Measurements from ENCODE around the gene C4A. TPM values are rescaled to one million over a fixed set of nuclear protein-coding genes. Genes with fewer than 3 reads are reported as not detected.
"Not testable (repeated sequence)": the region's sequence is repeated elsewhere in the genome, so short reads cannot be mapped to it uniquely, and the experiment has no call there.

Gene C4A
- polyA plus RNA-seq, 1 donor (not counting 4 experiments of a cell fraction or from before 2014, with no cell fraction given): 1.2 TPM

DNA sequence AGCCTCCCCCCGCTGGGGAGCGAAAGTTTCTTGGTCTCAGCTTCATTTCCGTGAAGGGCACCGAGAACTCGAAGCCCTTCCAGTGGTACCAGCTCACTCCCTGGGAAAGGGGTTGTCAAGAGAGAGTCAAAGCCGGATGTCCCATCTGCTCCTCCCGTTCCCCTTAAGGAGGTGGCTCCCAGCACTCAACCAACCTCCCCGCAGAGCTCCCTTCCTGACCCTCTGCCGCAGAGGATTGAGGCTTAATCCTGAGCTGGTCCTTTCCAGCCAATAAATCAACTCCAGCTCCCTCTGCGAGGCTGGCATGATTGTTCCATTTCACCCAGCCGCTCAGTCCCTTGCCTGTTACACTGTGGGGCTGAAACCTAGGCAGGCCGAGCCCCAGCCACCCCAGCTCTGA is 26.8 kb downstream of the C4A start:
- H3K79me2 ChIP-seq (ENCODE audit: control insufficient read depth, insufficient read depth, low read length); H3K9me1 ChIP-seq (ENCODE audit: control insufficient read depth, extremely low read depth, insufficient read depth, low read length); H3K4me3 ChIP-seq (ENCODE audit: control insufficient read depth in 2 of 3, extremely low read depth in 1 of 3, insufficient read depth in 2 of 3, low read depth in 1 of 3, low read length in 3 of 3); H3K9ac ChIP-seq (ENCODE audit: control insufficient read depth, extremely low read depth, insufficient read depth, low read length); H3K9me3 ChIP-seq (ENCODE audit: control insufficient read depth, low read depth, low read length); H4K20me1 ChIP-seq (ENCODE audit: control insufficient read depth, extremely low read depth, insufficient read depth, low read length); DNase-seq (ENCODE audit: low read depth, low spot score); H3K36me3 ChIP-seq (ENCODE audit: control insufficient read depth in 2 of 2, extremely low read depth in 1 of 2, insufficient read depth in 2 of 2, low read length in 2 of 2); H2AFZ ChIP-seq (ENCODE audit: control insufficient read depth, low read length); H3K4me1 ChIP-seq (ENCODE audit: control insufficient read depth, extremely low read depth, insufficient read depth, low read length); H3K27ac ChIP-seq (ENCODE audit: control insufficient read depth, insufficient read depth, low read length); H3K27me3 ChIP-seq (ENCODE audit: control insufficient read depth, extremely low read depth, insufficient read depth, low read length); H3K4me2 ChIP-seq (ENCODE audit: control insufficient read depth, extremely low read depth, insufficient read depth, low read depth, low read length); FAIRE-seq; dilution Hi-C loops (cut with MboI; ENCODE audit: extremely low pct_ligation_motif_present, low sequenced_read_pairs): not testable (repeated sequence)

DNA sequence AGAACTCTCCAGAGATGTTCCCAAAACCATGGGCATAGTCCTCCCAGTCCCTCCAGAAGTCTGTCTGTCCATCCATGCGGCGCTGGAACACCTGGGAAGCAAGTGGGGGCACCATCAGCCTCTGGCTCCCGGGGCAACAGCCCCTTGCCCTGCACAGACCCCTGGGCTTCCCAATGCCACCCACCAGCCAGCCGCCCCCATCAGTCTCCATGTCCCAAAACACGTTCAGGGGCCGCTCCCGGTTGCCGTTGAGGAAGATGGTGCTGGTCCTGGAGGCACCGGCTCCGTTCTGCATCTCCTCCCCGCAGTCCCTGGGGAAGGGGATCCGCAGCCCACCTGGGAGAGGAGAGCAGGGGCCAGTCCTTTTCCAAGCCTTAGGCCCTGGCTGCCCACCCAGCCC is 27.7 kb downstream of the C4A start:
- DNase-seq (ENCODE audit: low read depth, low spot score); H4K20me1 ChIP-seq (ENCODE audit: control insufficient read depth, extremely low read depth, insufficient read depth, low read length); H3K27ac ChIP-seq (ENCODE audit: control insufficient read depth, insufficient read depth, low read length); H3K4me2 ChIP-seq (ENCODE audit: control insufficient read depth, extremely low read depth, insufficient read depth, low read depth, low read length); H3K4me1 ChIP-seq (ENCODE audit: control insufficient read depth, extremely low read depth, insufficient read depth, low read length); H3K36me3 ChIP-seq (ENCODE audit: control insufficient read depth in 2 of 2, extremely low read depth in 1 of 2, insufficient read depth in 2 of 2, low read length in 2 of 2); H3K9me1 ChIP-seq (ENCODE audit: control insufficient read depth, extremely low read depth, insufficient read depth, low read length); dilution Hi-C loops (cut with MboI; ENCODE audit: extremely low pct_ligation_motif_present, low sequenced_read_pairs); H3K4me3 ChIP-seq (ENCODE audit: control insufficient read depth in 2 of 3, extremely low read depth in 1 of 3, insufficient read depth in 2 of 3, low read depth in 1 of 3, low read length in 3 of 3); H2AFZ ChIP-seq (ENCODE audit: control insufficient read depth, low read length); H3K9me3 ChIP-seq (ENCODE audit: control insufficient read depth, low read depth, low read length); H3K9ac ChIP-seq (ENCODE audit: control insufficient read depth, extremely low read depth, insufficient read depth, low read length); H3K27me3 ChIP-seq (ENCODE audit: control insufficient read depth, extremely low read depth, insufficient read depth, low read length); FAIRE-seq; H3K79me2 ChIP-seq (ENCODE audit: control insufficient read depth, insufficient read depth, low read length): not testable (repeated sequence)

DNA sequence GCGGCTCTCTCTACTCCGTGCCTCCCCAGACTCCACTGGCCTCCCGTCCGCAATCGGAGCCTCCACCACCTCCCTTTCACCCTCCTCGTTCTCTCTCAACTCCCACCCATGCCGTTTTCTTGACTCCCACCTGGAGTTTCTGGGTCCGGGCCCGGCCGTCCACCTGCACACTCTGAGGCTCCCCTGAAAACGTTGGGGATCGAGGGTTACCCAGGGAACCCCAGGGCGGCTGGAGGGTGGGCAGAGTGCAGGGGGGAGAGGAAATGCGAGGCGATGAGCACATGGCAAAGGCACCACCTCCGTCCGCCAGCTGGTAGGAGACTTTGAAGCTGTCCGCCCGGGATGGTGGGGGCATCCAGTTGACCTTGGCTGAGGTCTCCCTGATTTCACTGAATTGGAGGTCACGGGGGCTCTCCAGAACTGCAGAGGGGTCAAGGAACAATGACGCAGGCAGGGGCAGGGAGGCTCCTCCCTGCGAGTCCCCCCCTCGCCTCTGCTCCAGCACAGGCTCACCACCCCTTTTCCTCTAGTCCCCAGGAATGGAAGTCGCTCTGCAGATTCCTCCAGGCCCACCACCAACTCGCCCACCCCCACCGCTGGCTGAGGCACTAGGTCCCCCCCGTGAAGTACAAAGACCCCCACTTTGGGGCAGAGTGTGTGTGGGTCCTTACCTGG is 29.1 kb downstream of the C4A start:
- H3K9me1 ChIP-seq (ENCODE audit: control insufficient read depth, extremely low read depth, insufficient read depth, low read length); H3K36me3 ChIP-seq (ENCODE audit: control insufficient read depth in 2 of 2, extremely low read depth in 1 of 2, insufficient read depth in 2 of 2, low read length in 2 of 2); H2AFZ ChIP-seq (ENCODE audit: control insufficient read depth, low read length); H3K27me3 ChIP-seq (ENCODE audit: control insufficient read depth, extremely low read depth, insufficient read depth, low read length); H3K79me2 ChIP-seq (ENCODE audit: control insufficient read depth, insufficient read depth, low read length); DNase-seq (ENCODE audit: low read depth, low spot score); H3K4me3 ChIP-seq (ENCODE audit: control insufficient read depth in 2 of 3, extremely low read depth in 1 of 3, insufficient read depth in 2 of 3, low read depth in 1 of 3, low read length in 3 of 3); H3K4me1 ChIP-seq (ENCODE audit: control insufficient read depth, extremely low read depth, insufficient read depth, low read length); H3K27ac ChIP-seq (ENCODE audit: control insufficient read depth, insufficient read depth, low read length); H4K20me1 ChIP-seq (ENCODE audit: control insufficient read depth, extremely low read depth, insufficient read depth, low read length); FAIRE-seq; H3K9ac ChIP-seq (ENCODE audit: control insufficient read depth, extremely low read depth, insufficient read depth, low read length); dilution Hi-C loops (cut with MboI; ENCODE audit: extremely low pct_ligation_motif_present, low sequenced_read_pairs); H3K9me3 ChIP-seq (ENCODE audit: control insufficient read depth, low read depth, low read length); H3K4me2 ChIP-seq (ENCODE audit: control insufficient read depth, extremely low read depth, insufficient read depth, low read depth, low read length): not testable (repeated sequence)

DNA sequence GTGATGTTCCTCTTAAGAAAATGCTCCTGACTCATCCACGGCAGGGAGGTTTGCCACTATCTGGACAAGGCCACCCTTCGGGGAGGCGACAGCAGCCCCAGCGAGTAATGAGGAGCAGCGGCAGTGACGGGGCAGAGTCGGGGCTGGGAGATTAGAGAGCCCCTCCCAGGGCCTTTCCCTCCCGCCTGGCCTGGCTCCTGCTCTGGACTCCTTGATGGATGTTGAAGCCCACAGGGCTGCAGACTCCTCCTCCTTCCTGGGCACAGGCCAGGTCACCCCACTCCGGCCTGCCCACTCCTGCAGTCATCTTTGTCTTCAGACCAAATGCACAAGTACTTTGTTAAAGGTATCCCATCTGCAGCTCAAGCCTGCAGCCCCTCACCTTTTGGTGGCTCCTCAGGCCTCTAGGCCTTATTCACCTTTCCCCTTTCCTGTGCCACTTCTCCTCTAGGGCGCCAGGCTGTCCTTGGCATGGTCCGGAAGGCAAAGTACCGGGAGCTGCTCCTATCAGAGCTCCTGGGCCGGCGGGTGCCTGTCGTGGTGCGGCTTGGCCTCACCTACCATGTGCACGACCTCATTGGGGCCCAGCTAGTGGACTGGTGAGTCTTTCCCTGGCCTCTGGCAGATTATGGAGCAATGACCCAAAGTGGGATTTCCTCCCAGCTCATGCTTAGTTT is 31.2 kb downstream of the C4A start:
- H3K4me2 ChIP-seq (ENCODE audit: control insufficient read depth, extremely low read depth, insufficient read depth, low read depth, low read length); H3K9me3 ChIP-seq (ENCODE audit: control insufficient read depth, low read depth, low read length); H3K9me1 ChIP-seq (ENCODE audit: control insufficient read depth, extremely low read depth, insufficient read depth, low read length); H3K27ac ChIP-seq (ENCODE audit: control insufficient read depth, insufficient read depth, low read length); H3K4me1 ChIP-seq (ENCODE audit: control insufficient read depth, extremely low read depth, insufficient read depth, low read length); DNase-seq (ENCODE audit: low read depth, low spot score); dilution Hi-C loops (cut with MboI; ENCODE audit: extremely low pct_ligation_motif_present, low sequenced_read_pairs); H3K9ac ChIP-seq (ENCODE audit: control insufficient read depth, extremely low read depth, insufficient read depth, low read length); FAIRE-seq; H3K27me3 ChIP-seq (ENCODE audit: control insufficient read depth, extremely low read depth, insufficient read depth, low read length); H4K20me1 ChIP-seq (ENCODE audit: control insufficient read depth, extremely low read depth, insufficient read depth, low read length); H3K4me3 ChIP-seq (ENCODE audit: control insufficient read depth in 2 of 3, extremely low read depth in 1 of 3, insufficient read depth in 2 of 3, low read depth in 1 of 3, low read length in 3 of 3); H3K36me3 ChIP-seq (ENCODE audit: control insufficient read depth in 2 of 2, extremely low read depth in 1 of 2, insufficient read depth in 2 of 2, low read length in 2 of 2); H2AFZ ChIP-seq (ENCODE audit: control insufficient read depth, low read length); H3K79me2 ChIP-seq (ENCODE audit: control insufficient read depth, insufficient read depth, low read length): not testable (repeated sequence)

DNA sequence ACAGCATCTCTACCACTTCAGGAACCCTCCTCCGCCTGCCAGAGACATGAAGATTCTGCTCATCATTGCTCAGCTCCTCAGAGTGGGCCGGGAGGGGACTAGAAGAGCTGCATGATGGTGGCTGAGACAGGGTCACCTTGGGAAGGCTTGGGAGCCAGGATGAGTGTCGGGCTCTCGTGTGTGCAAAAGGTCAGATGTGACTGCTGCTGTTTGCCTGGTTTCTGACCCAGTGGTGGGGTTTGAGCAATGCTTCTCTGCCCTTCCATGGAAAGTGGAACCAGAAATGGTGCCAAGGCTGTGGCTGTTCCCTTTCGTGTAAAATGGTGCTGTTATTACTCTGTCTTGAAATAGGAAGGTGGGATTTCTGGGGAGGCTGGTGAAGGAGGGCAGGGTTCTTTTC is 31.9 kb downstream of the C4A start:
- H3K4me2 ChIP-seq (ENCODE audit: control insufficient read depth, extremely low read depth, insufficient read depth, low read depth, low read length); H3K4me1 ChIP-seq (ENCODE audit: control insufficient read depth, extremely low read depth, insufficient read depth, low read length); H2AFZ ChIP-seq (ENCODE audit: control insufficient read depth, low read length); H3K4me3 ChIP-seq (ENCODE audit: control insufficient read depth in 2 of 3, extremely low read depth in 1 of 3, insufficient read depth in 2 of 3, low read depth in 1 of 3, low read length in 3 of 3); H3K36me3 ChIP-seq (ENCODE audit: control insufficient read depth in 2 of 2, extremely low read depth in 1 of 2, insufficient read depth in 2 of 2, low read length in 2 of 2); dilution Hi-C loops (cut with MboI; ENCODE audit: extremely low pct_ligation_motif_present, low sequenced_read_pairs); H3K27me3 ChIP-seq (ENCODE audit: control insufficient read depth, extremely low read depth, insufficient read depth, low read length); H3K79me2 ChIP-seq (ENCODE audit: control insufficient read depth, insufficient read depth, low read length); H3K9me1 ChIP-seq (ENCODE audit: control insufficient read depth, extremely low read depth, insufficient read depth, low read length); DNase-seq (ENCODE audit: low read depth, low spot score); FAIRE-seq; H3K27ac ChIP-seq (ENCODE audit: control insufficient read depth, insufficient read depth, low read length); H3K9me3 ChIP-seq (ENCODE audit: control insufficient read depth, low read depth, low read length); H4K20me1 ChIP-seq (ENCODE audit: control insufficient read depth, extremely low read depth, insufficient read depth, low read length); H3K9ac ChIP-seq (ENCODE audit: control insufficient read depth, extremely low read depth, insufficient read depth, low read length): not testable (repeated sequence)
